HG03469 (cell line): ENCODE measurements around the gene RAP1GDS1.
"Not testable (repeated sequence)": the region's sequence is repeated elsewhere in the genome, so short reads cannot be mapped to it uniquely, and the experiment has no call there.

Experiments used
- ATAC-seq: cut with Tn5 transposase; IDR thresholded peaks from one replicate; pipeline ENCODE4 v1.9.1; 2021; ENCODE audit warnings: mild to moderate bottlenecking, moderate library complexity, moderate number of reproducible peaks; ENCODE audit not compliant: unreplicated experiment

RAP1GDS1 gene

GRCh38 chr4:98479590-98479989, 218.4 kb downstream of the RAP1GDS1 start:
- ATAC-seq: not testable (repeated sequence)

GRCh38 chr4:98480535-98480934, 219.4 kb downstream of the RAP1GDS1 start:
- no peak for ATAC-seq

GRCh38 chr4:98481167-98481566, 220.0 kb downstream of the RAP1GDS1 start:
- no peak for ATAC-seq

GRCh38 chr4:98482503-98482846, 221.3 kb downstream of the RAP1GDS1 start:
- ATAC-seq: no peak

- peak; percentile 88 for ATAC-seq
These were observed 221.9 kb downstream of the RAP1GDS1 start for GRCh38 chr4:98482847-98483806.

GRCh38 chr4:98484031-98484430, 222.8 kb downstream of the RAP1GDS1 start:
- no peak for ATAC-seq

GRCh38 chr4:98485816-98486345, 224.7 kb downstream of the RAP1GDS1 start:
- ATAC-seq: no peak

- ATAC-seq: no peak
These were observed 229.1 kb downstream of the RAP1GDS1 start for GRCh38 chr4:98490251-98490650.

GRCh38 chr4:98491899-98492559, 230.8 kb downstream of the RAP1GDS1 start:
- no peak for ATAC-seq

GRCh38 chr4:98493296-98493695, 232.1 kb downstream of the RAP1GDS1 start:
- peak; percentile 73 for ATAC-seq
